Stomach (tissue), 9 donors: Measurements from ENCODE around the gene IFI16. TPM values are rescaled to one million over a fixed set of nuclear protein-coding genes. Genes with fewer than 3 reads are reported as not detected.
"Not testable (repeated sequence)": the region's sequence is repeated elsewhere in the genome, so short reads cannot be mapped to it uniquely, and the experiment has no call there.

Experiments
- DNase-seq, 2 donors: peaks; one replicate each; pipeline versions ENCODE4 v3.0.0 to v3.0.0-alpha.2; 2013 to 2019
- H3K27ac ChIP-seq, 5 donors: fragments of 200-600 bp in 4 of 5; sonication (generic) in 4 of 5; one replicate each; pipeline ENCODE4 v1.5.1; 2013 to 2019; ENCODE audit warnings: mild to moderate bottlenecking in 1 of 5, moderate library complexity in 1 of 5
- H3K27me3 ChIP-seq, 3 donors: fragments of 200-600 bp; sonication (generic); one replicate each; pipeline ENCODE4 v1.5.1; 2017 to 2019; ENCODE audit warnings: mixed run types in 1 of 3
- H3K36me3 ChIP-seq, 4 donors: fragments of 200-600 bp; sonication (generic); 1 replicate in 3 of 4; 2 replicates in 1 of 4; pipeline ENCODE4 v1.5.1; 2016 to 2019
- H3K4me1 ChIP-seq, 4 donors: fragments of 200-600 bp; sonication (generic); one replicate each; pipeline ENCODE4 v1.5.1; 2016 to 2019
- H3K4me3 ChIP-seq, 4 donors: fragments of 200-600 bp; sonication (generic) in 3 of 4; one replicate each; pipeline ENCODE4 v1.5.1; 2016 to 2019; ENCODE audit warnings: mild to moderate bottlenecking in 1 of 4
- H3K9me3 ChIP-seq, 4 donors: fragments of 200-600 bp; sonication (generic); one replicate each; pipeline ENCODE4 v1.5.1; 2016 to 2019
- CTCF ChIP-seq, 7 experiments: fragments of 450-650 bp in 4 of 7; fragments of 200-600 bp in 3 of 7; sonication (generic) in 3 of 7; IDR thresholded peaks; one replicate each; pipeline ENCODE4 v1.5.1; 2016 to 2019; ENCODE audit warnings: antibody characterized with exemption in 7 of 7, control low read depth in 2 of 7, mild to moderate bottlenecking in 1 of 7
- EP300 ChIP-seq: sonication (generic); formaldehyde crosslinking; IDR thresholded peaks from one replicate; pipeline ENCODE4 v1.6.1; 2017; ENCODE audit warnings: antibody characterized with exemption
- POLR2A ChIP-seq, 4 donors: fragments of 450-650 bp; IDR thresholded peaks; one replicate each; pipeline ENCODE4 v1.6.1; 2016; ENCODE audit warnings: antibody characterized with exemption in 4 of 4, control low read depth in 2 of 4, mild to moderate bottlenecking in 1 of 4, moderate library complexity in 1 of 4
- POLR2AphosphoS5 ChIP-seq, 3 donors: sonication (generic); formaldehyde crosslinking; IDR thresholded peaks; one replicate each; pipeline ENCODE4 v1.6.1; 2016; ENCODE audit warnings: antibody characterized with exemption in 3 of 3
- WGBS, 5 donors: extraction: QIAGEN DNeasy Blood & Tissue Kit in 3 of 5; methylation state at CpG; one replicate each; pipeline versions ENCODE4 v1.1.5 to v1.1.7; 2013 to 2018; 5-methylcytosine and 5-hydroxymethylcytosine counted together
- intact Hi-C: fragments of 100-400 bp; cut with DNase I; formaldehyde crosslinking; loops from one replicate; pipeline ENCODE4 v1.15.1; 2023; ENCODE audit warnings: low total_unique reads
- polyA plus RNA-seq, 3 donors: library from polyadenylated mRNA; stranded (reverse); fragments of 200-250 nt; gene quantifications; one replicate each; pipeline ENCODE4 v1.2.3, GENCODE V29; 2013
- total RNA-seq, 5 donors: library from RNA; depleted of rRNA; stranded (reverse); fragments of >200 nt; gene quantifications; one replicate each; pipeline versions ENCODE4 v1.1.0 to v1.2.3, GENCODE V29; 2014 to 2016
- donor health status: healthy with polysubstance abuse.
- donor health status: Bipolar disorder and iron deficiency.
- donor health status: healthy.

IFI16 gene
- total and polyA plus RNA-seq, 8 donors: 24.3 to 113 (median 41.0) TPM

GRCh38 chr1:159091180-159091560, 81.5 kb downstream of the IFI16 start:
- H3K4me1 ChIP-seq: no peaks in the 10 kb centered on the region
- no peaks in the 10 kb centered on the region for H3K27me3 ChIP-seq
- WGBS, 5 donors: 63 to 83% (median 75%) methylated on average over 2 of the region's 2 CpGs
- H3K4me3 ChIP-seq: no peak overlapping the region
- no peak overlapping the region for H3K27ac ChIP-seq
- H3K9me3 ChIP-seq: no peaks in the 10 kb centered on the region
- TF ChIP-seq EP300 (no peak), POLR2A (IDR thresholded peaks at IDR 0.05) (no peak)
- intact Hi-C loops: no loop called here
- H3K36me3 ChIP-seq: no peaks in the 10 kb centered on the region
- DNase-seq: no peak

- no peaks in the 10 kb centered on the region for H3K4me1 ChIP-seq
- H3K27ac ChIP-seq: no peak overlapping the region
- 67 to 81% (median 79%) methylated on average over 1 of the region's 1 CpG for WGBS, 5 donors
- TF ChIP-seq POLR2A (IDR thresholded peaks at IDR 0.05) (no peak), EP300 (no peak), POLR2AphosphoS5 (IDR thresholded peaks at IDR 0.05) (no peak), CTCF (IDR thresholded peaks at IDR 0.05) (no peak)
- H3K9me3 ChIP-seq: no peaks in the 10 kb centered on the region
- intact Hi-C loops: no loop called here
- H3K27me3 ChIP-seq: no peaks in the 10 kb centered on the region
- no peaks in the 10 kb centered on the region for H3K36me3 ChIP-seq
- no peak for DNase-seq
- H3K4me3 ChIP-seq: no peak overlapping the region
These were observed 81.9 kb downstream of the IFI16 start for GRCh38 chr1:159091607-159092031.

- 49 to 86% (median 58%) methylated on average over 3 of the region's 3 CpGs for WGBS, 5 donors
- Histone ChIP-seq H3K36me3 (no peaks in the 10 kb centered on the region), H3K27ac (no peak overlapping the region)
These were observed 82.5 kb downstream of the IFI16 start for GRCh38 chr1:159092036-159092760.

GRCh38 chr1:159098596-159098995, 88.9 kb downstream of the IFI16 start:
- intact Hi-C loops: no loop called here
- Histone ChIP-seq H3K27ac (no peak overlapping the region), H3K36me3 (no peaks in the 10 kb centered on the region), H3K9me3 (no peaks in the 10 kb centered on the region), H3K4me3 (no peak overlapping the region), H3K27me3 (no peaks in the 10 kb centered on the region), H3K4me1 (no peaks in the 10 kb centered on the region)
- TF ChIP-seq POLR2A (IDR thresholded peaks at IDR 0.05) (no peak), EP300 (no peak), POLR2AphosphoS5 (IDR thresholded peaks at IDR 0.05) (no peak)
- no peak for DNase-seq
- WGBS, 5 donors: 46 to 67% (median 63%) methylated on average over 3 of the region's 3 CpGs

More at GRCh38 chr1:159092036-159092760, 82.5 kb downstream of the IFI16 start:
- no peak for DNase-seq
- TF ChIP-seq POLR2AphosphoS5 (IDR thresholded peaks at IDR 0.05): no peak
- Histone ChIP-seq H3K4me3 (no peak overlapping the region), H3K27me3 (no peaks in the 10 kb centered on the region), H3K4me1 (no peaks in the 10 kb centered on the region), H3K9me3 (no peaks in the 10 kb centered on the region)
- intact Hi-C loops: no loop called here

GRCh38 chr1:159100589-159100988, 90.9 kb downstream of the IFI16 start:
- 60 to 80% (median 75%) methylated on average over 1 of the region's 1 CpG for WGBS, 5 donors
- no peak overlapping the region for H3K27ac ChIP-seq
- H3K36me3 ChIP-seq: no peaks in the 10 kb centered on the region
- no peaks in the 10 kb centered on the region for H3K4me1 ChIP-seq
- no peak overlapping the region for H3K4me3 ChIP-seq
- H3K27me3 ChIP-seq: peaks cover 0 to 8% (median 0%) of the 10 kb centered on the region in 3 donors
- no peak for TF ChIP-seq EP300
- TF ChIP-seq POLR2A (IDR thresholded peaks at IDR 0.05): no peak
- no peaks in the 10 kb centered on the region for H3K9me3 ChIP-seq
- no peak for DNase-seq
- intact Hi-C loops: no loop called here

GRCh38 chr1:159103021-159103420, 93.3 kb downstream of the IFI16 start:
- H3K36me3 ChIP-seq, intact Hi-C loops, H3K9me3 ChIP-seq, H3K4me3 ChIP-seq, H3K4me1 ChIP-seq, DNase-seq, H3K27ac ChIP-seq: not testable (repeated sequence)
- 72 to 83% (median 78%) methylated on average over 3 of the region's 3 CpGs for WGBS, 5 donors
- peaks cover 0 to 15% (median 3%) of the 10 kb centered on the region in 3 donors for H3K27me3 ChIP-seq

Other genes with a start within 250 kb of the IFI16 start
- not detected for gene OR6N1, start 237.7 kb upstream of the IFI16 start, total RNA-seq
- gene OR6N1, start 237.7 kb upstream of the IFI16 start, polyA plus RNA-seq: not detected
- gene OR6N2, start 228.7 kb upstream of the IFI16 start, total RNA-seq: not detected
- not detected for gene OR6N2, start 228.7 kb upstream of the IFI16 start, polyA plus RNA-seq
- 10 to 100 TPM in 1 of 5 donors, 1 to 10 TPM in 2, under 1 TPM in 1, not detected in 1; 0.29 to 11.1 (median 5.3) TPM for gene MNDA, start 178.6 kb upstream of the IFI16 start, total RNA-seq
- gene MNDA, start 178.6 kb upstream of the IFI16 start, polyA plus RNA-seq: 1 to 10 TPM; 1.3 to 5.0 (median 2.3) TPM
- 10 to 100 TPM in 1 of 5 donors, 1 to 10 TPM in 3, not detected in 1; 2.3 to 79.9 (median 3.4) TPM for gene PYHIN1, start 78.4 kb upstream of the IFI16 start, total RNA-seq
- under 1 TPM; 0.25 to 0.61 (median 0.25) TPM for gene PYHIN1, start 78.4 kb upstream of the IFI16 start, polyA plus RNA-seq
- gene AIM2, start 66.9 kb downstream of the IFI16 start, total RNA-seq: 1 to 10 TPM in 2 of 5 donors, not detected in 3; 1.6 to 4.4 TPM
- 1 to 10 TPM in 1 of 3 donors, under 1 TPM in 1, not detected in 1; 0.50 to 1.7 TPM for gene AIM2, start 66.9 kb downstream of the IFI16 start, polyA plus RNA-seq
- gene CADM3, start 161.7 kb downstream of the IFI16 start, total RNA-seq: 10 to 100 TPM in 1 of 5 donors, 1 to 10 TPM in 4; 3.2 to 10.3 (median 7.8) TPM
- 1 to 10 TPM; 1.8 to 4.1 (median 2.9) TPM for gene CADM3, start 161.7 kb downstream of the IFI16 start, polyA plus RNA-seq
- 10 to 100 TPM in 3 of 5 donors, 1 to 10 TPM in 2; 4.3 to 23.2 (median 10.5) TPM for gene ACKR1, start 195.0 kb downstream of the IFI16 start, total RNA-seq
- 10 to 100 TPM in 2 of 3 donors, 1 to 10 TPM in 1; 6.8 to 41.3 (median 14.4) TPM for gene ACKR1, start 195.0 kb downstream of the IFI16 start, polyA plus RNA-seq